Mucosa of descending colon (tissue), 3 donors: Measurements from ENCODE around the gene IGF2BP2. TPM values are rescaled to one million over a fixed set of nuclear protein-coding genes. Genes with fewer than 3 reads are reported as not detected.

Experiments used
- ATAC-seq: fragments of 200-7000 bp; cut with Tn5 transposase; one replicate; pipeline ENCODE4 v1.9.1; 2020; ENCODE audit warnings: mild to moderate bottlenecking, moderate library complexity
- DNase-seq, 3 donors: peaks; one replicate each; pipeline ENCODE4 v3.0.0-alpha.2; 2020
- H3K36me3 ChIP-seq: fragments of 200-600 bp; one replicate; pipeline ENCODE4 v1.8.0; 2021; ENCODE audit warnings: low read depth, mild to moderate bottlenecking
- H3K4me1 ChIP-seq: fragments of 200-600 bp; one replicate; pipeline ENCODE4 v1.8.0; 2021; ENCODE audit warnings: low read depth, mild to moderate bottlenecking
- H3K4me3 ChIP-seq: fragments of 200-600 bp; one replicate; pipeline ENCODE4 v1.8.0; 2021; ENCODE audit warnings: mild to moderate bottlenecking
- H3K9me3 ChIP-seq: fragments of 200-600 bp; one replicate; pipeline ENCODE4 v1.8.0; 2021; ENCODE audit warnings: mild to moderate bottlenecking
- intact Hi-C, 2 donors: fragments of 100-400 bp; cut with DNase I in 1 of 2; cut with micrococcal nuclease in 1 of 2; formaldehyde crosslinking; loops; one replicate each; pipeline versions ENCODE4 v1.11.0 to v1.11.1; 2022; cut with DNase I, micrococcal nuclease
- total RNA-seq, 3 donors: library from RNA; stranded (reverse); fragmentation: NEBNext Ultra II Directional in 2 of 3; extraction: Animal tissue kit (Norgen Biotek cat#: 25700) in 2 of 3; gene quantifications; one replicate each; pipeline versions ENCODE4 v1.2.1 to v1.2.4, GENCODE V29; 2021 to 2023
- TF ChIP-seq, protein P1 (sequence below): fragments of 200-600 bp; IDR thresholded peaks from one replicate; pipeline ENCODE4 v1.8.0; 2022; ENCODE audit warnings: antibody characterized with exemption, mild to moderate bottlenecking
- donor health status: DM: no; HTN: no; CAD: no; lungs with moderate emphysema.
- donor health status: DM: no; HTN: no; CAD: no.
- donor health status: DM: no; HTN: yes; CAD: no.

Gene IGF2BP2
- total RNA-seq, 3 donors from 2014 or later = 26.7 to 67.4 (median 42.1) TPM

DNA sequence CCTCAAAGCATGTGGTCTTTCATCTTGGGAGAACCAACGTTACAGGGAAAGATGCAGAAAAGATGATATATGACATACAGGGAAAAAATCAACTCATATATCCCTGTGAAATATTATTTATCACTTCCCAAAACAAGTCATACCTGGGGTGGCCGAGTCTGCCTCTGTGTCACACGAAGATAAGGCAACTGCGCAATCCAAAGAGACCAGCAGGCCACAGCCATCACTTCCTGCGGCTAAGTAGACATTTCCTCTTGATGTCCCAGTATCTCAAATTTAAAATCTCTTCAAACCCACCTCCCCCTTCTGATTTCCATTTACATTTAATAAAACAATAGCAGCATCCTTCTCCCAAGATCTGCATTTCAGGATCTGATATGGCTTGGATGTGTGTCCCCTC, 71.5 kb downstream of the IGF2BP2 start:
- ATAC-seq = no peak
- TF ChIP-seq, protein P1, sequence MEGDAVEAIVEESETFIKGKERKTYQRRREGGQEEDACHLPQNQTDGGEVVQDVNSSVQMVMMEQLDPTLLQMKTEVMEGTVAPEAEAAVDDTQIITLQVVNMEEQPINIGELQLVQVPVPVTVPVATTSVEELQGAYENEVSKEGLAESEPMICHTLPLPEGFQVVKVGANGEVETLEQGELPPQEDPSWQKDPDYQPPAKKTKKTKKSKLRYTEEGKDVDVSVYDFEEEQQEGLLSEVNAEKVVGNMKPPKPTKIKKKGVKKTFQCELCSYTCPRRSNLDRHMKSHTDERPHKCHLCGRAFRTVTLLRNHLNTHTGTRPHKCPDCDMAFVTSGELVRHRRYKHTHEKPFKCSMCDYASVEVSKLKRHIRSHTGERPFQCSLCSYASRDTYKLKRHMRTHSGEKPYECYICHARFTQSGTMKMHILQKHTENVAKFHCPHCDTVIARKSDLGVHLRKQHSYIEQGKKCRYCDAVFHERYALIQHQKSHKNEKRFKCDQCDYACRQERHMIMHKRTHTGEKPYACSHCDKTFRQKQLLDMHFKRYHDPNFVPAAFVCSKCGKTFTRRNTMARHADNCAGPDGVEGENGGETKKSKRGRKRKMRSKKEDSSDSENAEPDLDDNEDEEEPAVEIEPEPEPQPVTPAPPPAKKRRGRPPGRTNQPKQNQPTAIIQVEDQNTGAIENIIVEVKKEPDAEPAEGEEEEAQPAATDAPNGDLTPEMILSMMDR = no peak
- intact Hi-C loops = no loop called here
- no peaks in the 10 kb centered on the region for H3K36me3 ChIP-seq
- H3K9me3 ChIP-seq = peaks cover 2% of the 10 kb centered on the region
- no peak for DNase-seq
- peaks cover 21% of the 10 kb centered on the region for H3K4me1 ChIP-seq
- no peak overlapping the region for H3K4me3 ChIP-seq

GRCh38 chr3:185750702-185751101, 74.1 kb downstream of the IGF2BP2 start:
- peak in 2 of 3 donors; percentile 51 to 66 for DNase-seq

GRCh38 chr3:185750015-185750414, 74.8 kb downstream of the IGF2BP2 start:
- no peak overlapping the region for H3K4me3 ChIP-seq
- H3K36me3 ChIP-seq = no peaks in the 10 kb centered on the region
- H3K9me3 ChIP-seq = peaks cover 2% of the 10 kb centered on the region
- DNase-seq = no peak
- TF ChIP-seq, protein P1 = no peak
- intact Hi-C loops = no loop called here
- peaks cover 28% of the 10 kb centered on the region for H3K4me1 ChIP-seq
- peak; percentile 18 for ATAC-seq

More at GRCh38 chr3:185750702-185751101, 74.1 kb downstream of the IGF2BP2 start:
- H3K4me1 ChIP-seq = peaks cover 22% of the 10 kb centered on the region
- intact Hi-C loops = no loop called here
- H3K36me3 ChIP-seq = no peaks in the 10 kb centered on the region
- TF ChIP-seq, protein P1 = no peak
- peaks cover 2% of the 10 kb centered on the region for H3K9me3 ChIP-seq
- ATAC-seq = peak; percentile 81
- H3K4me3 ChIP-seq = no peak overlapping the region

GRCh38 chr3:185746470-185746869, 78.4 kb downstream of the IGF2BP2 start:
- Histone ChIP-seq H3K4me1 (peaks cover 28% of the 10 kb centered on the region), H3K9me3 (no peaks in the 10 kb centered on the region), H3K4me3 (no peak overlapping the region), H3K36me3 (no peaks in the 10 kb centered on the region)
- intact Hi-C loops = no loop called here
- ATAC-seq (peak; percentile 77), DNase-seq (peak in 1 of 3 donors; percentile 69)
- TF ChIP-seq, protein P1 = no peak

DNA sequence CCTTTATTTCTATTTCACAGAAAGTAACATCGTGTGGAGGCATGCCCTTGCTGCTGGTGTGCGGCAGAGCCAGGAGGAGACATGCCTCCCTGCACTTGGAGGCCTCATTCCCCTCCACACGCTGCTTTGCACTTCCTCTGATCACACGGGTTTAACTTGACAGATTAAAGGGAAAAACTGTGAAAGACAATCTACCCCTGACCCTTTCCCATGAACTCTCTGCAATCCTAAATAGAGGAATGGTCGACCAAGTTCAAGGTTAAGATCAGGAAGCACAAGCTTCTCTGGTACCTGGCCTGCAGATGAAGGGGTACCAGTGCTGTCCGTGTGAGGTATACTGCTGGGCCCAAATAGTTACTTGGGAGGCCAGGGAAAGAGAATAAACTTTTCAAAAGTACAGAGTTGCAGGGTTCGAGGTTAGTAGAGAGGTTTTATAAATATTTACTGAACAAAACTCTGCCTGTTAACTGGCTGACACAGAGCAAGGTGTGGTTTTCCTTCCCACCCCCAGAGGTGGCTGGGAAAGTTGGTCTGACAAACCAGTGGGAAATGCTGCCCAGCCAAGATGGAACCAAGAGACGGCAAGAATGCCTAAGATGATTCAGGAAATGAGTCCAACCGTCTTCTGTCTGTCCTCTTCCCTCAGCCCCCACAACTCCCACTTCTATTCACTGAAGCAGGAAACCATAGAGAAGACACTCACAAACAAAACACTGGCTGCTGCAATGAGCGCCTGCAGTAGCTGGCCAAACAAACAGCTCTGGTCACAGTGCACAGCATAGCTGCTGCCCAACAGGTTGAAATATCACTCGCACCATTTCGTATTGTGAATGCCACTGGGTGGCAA, 79.6 kb downstream of the IGF2BP2 start:
- intact Hi-C loops = no loop called here
- DNase-seq (peak in 1 of 3 donors; percentile 35), ATAC-seq (peak; percentile 69)

More for the DNA sequence above, 79.6 kb downstream of the IGF2BP2 start:
- peaks cover 26% of the 10 kb centered on the region for H3K4me1 ChIP-seq
- TF ChIP-seq, protein P1 = no peak
- no peaks in the 10 kb centered on the region for H3K36me3 ChIP-seq
- H3K4me3 ChIP-seq = no peak overlapping the region
- H3K9me3 ChIP-seq = no peaks in the 10 kb centered on the region
